Measurements from ENCODE around the gene TRIM56. TPM values are rescaled to one million over a fixed set of nuclear protein-coding genes. Genes with fewer than 3 reads are reported as not detected.

The TRIM56 gene
- total and polyA plus RNA-seq, 2 of the 13 experiments (the other 11 are each of a cell fraction or from before 2014, with no cell fraction given): 3.2 to 7.1 TPM

DNA sequence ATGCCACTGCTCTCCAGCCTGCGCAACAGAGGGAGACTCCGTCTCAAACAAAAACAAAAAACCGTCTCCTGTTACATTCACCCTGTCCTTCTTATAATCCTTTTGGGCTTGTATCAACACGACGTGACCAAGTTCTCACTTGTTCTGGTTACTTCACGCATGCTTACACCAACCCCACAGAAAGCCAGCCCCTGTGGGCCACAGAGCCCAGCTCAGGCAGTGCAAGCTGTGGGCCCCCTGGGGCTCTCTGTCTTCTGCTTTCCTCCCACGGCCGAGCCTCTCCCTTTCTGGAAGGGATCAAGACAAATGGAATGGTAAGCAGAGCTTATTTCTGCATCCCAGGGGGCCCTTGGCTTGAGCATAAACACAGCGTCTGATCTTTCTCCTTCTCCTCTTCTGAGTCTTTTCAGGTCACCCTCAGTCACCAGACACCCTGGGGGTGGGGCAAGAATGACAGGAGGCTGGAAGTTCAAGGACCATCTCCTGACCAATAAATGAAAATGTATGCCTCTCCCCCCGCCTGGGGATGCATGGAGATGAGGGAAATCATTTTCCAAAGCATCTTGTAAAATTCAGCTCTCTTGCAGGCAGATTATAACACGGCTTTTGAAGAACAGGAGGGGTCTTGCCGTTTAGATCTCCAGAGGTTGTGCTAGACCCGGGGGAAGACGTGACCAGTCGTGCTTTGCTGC is 19.0 kb upstream of the TRIM56 start (continued):
- TF ChIP-seq ZNF816 (CRISPR knock-in tag; IDR thresholded peaks at IDR 0.05; ENCODE audit: borderline replicate concordance): no peak
- TF ChIP-seq ZC3H13 (CRISPR knock-in tag; IDR thresholded peaks at IDR 0.05): no peak

DNA sequence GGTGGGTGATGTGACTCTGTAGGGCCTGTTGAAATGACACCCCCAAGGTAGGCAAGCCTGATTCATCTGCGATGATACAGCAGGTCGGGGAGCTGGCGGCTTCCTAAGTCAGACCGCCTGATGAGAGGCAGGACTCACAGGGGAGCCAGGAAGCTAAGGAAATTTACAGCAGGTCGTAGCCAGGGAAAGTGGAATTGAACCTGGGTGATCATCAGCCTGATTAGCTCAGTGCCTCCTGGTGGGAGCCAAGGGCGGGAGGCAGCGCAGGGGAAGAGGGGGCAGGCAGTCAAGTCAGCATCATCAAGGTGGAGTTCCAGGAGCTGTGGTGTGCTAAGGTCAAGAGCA is 18.5 kb upstream of the TRIM56 start:
- H3K4me2 ChIP-seq (ENCODE audit: low read depth, low read length): no peak overlapping the region
- H2AFZ ChIP-seq (ENCODE audit: low read length): no peak overlapping the region
- no peak overlapping the region for H3K4me3 ChIP-seq (replicated peaks in 1 of 3; ENCODE audit: insufficient read depth in 1 of 3, low read depth in 2 of 3, low read length in 3 of 3)
- H3K9ac ChIP-seq (ENCODE audit: insufficient read depth, low read depth, low read length): no peak overlapping the region
- no peaks in the 10 kb centered on the region for H3K36me3 ChIP-seq (replicated peaks in 1 of 2; ENCODE audit: control insufficient read depth in 1 of 2, insufficient read depth in 2 of 2, low read length in 2 of 2)
- ATAC-seq (no peak), FAIRE-seq (no peak), DNase-seq (ENCODE audit: low spot score) (no peak)
- intact Hi-C loops (cut with micrococcal nuclease; ENCODE audit: unreplicated experiment): no loop called here
- ChIA-PET POLR2A (interaction anchor here (1.1 kb wide), 1 partner anchor 177 kb away, joined by 3 read pairs; the partner anchor contains the start of gene UFSP1), CTCF (ENCODE audit: low intra/inter-chr PET ratio, low total read pairs) (no interaction called here)
- 27% methylated on average over 6 of the region's 7 CpGs for WGBS (ENCODE audit: low lambda C conversion rate)
- no peaks in the 10 kb centered on the region for H3K9me3 ChIP-seq (ENCODE audit: low read length)
- H3K27me3 ChIP-seq (ENCODE audit: control insufficient read depth in 1 of 2, insufficient read depth in 2 of 2, low read length in 2 of 2): peaks cover 0 to 31% of the 10 kb centered on the region in 2 experiments; a peak in 3 of 5 replicates
- no peaks in the 10 kb centered on the region for H3K79me2 ChIP-seq (ENCODE audit: insufficient read depth, low read length)
- no peaks in the 10 kb centered on the region for H4K20me1 ChIP-seq (ENCODE audit: insufficient read depth, low read length)
- peaks cover 10% of the 10 kb centered on the region; the same call in 1 of the 2 replicates for H3K4me1 ChIP-seq (ENCODE audit: insufficient read depth, low read length)
- TF ChIP-seq IRX3 (CRISPR knock-in tag; IDR thresholded peaks at IDR 0.05; ENCODE audit: borderline replicate concordance, low read depth): no peak
- TF ChIP-seq, protein P1, sequence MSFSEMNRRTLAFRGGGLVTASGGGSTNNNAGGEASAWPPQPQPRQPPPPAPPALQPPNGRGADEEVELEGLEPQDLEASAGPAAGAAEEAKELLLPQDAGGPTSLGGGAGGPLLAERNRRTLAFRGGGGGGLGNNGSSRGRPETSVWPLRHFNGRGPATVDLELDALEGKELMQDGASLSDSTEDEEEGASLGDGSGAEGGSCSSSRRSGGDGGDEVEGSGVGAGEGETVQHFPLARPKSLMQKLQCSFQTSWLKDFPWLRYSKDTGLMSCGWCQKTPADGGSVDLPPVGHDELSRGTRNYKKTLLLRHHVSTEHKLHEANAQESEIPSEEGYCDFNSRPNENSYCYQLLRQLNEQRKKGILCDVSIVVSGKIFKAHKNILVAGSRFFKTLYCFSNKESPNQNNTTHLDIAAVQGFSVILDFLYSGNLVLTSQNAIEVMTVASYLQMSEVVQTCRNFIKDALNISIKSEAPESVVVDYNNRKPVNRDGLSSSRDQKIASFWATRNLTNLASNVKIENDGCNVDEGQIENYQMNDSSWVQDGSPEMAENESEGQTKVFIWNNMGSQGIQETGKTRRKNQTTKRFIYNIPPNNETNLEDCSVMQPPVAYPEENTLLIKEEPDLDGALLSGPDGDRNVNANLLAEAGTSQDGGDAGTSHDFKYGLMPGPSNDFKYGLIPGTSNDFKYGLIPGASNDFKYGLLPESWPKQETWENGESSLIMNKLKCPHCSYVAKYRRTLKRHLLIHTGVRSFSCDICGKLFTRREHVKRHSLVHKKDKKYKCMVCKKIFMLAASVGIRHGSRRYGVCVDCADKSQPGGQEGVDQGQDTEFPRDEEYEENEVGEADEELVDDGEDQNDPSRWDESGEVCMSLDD (CRISPR knock-in tag; IDR thresholded peaks at IDR 0.05; ENCODE audit: borderline replicate concordance): no peak
- no peak for TF ChIP-seq ZNF451 (CRISPR knock-in tag; IDR thresholded peaks at IDR 0.05)
- in situ Hi-C loops (cut with HindIII; ENCODE audit: extremely low pct_ligation_motif_present, low pct_unique_long_range_greater_than_20kb): loop anchor here (25.0 kb wide), 1 partner anchor 305 kb away; no protein-coding TSS in a partner anchor
- H3K27ac ChIP-seq (ENCODE audit: extremely low read length, insufficient read depth, low read length): no peak overlapping the region
- BruUV-seq (replicated peaks): no TSS peak
